Activated naive CD4-positive, alpha-beta T cell treated with anti-CD3 and anti-CD28 coated beads for 36 hours (primary cell): Measurements from ENCODE around the gene ASAP3. TPM values are rescaled to one million over a fixed set of nuclear protein-coding genes. Genes with fewer than 3 reads are reported as not detected.

Experiments used
- CTCF ChIA-PET: fragments of 350-600 bp; sonication (Branson Sonifier 250); formaldehyde crosslinking; loops from one replicate; lab custom pipeline; 2021; ENCODE audit warnings: antibody characterized with exemption; lab: Charles Lee
- DNase-seq: peaks from one replicate; pipeline ENCODE4 v3.0.0-alpha.2; 2020
- H3K27ac Mint-ChIP-seq: one replicate; pipeline ENCODE4 v1.8.0; 2021; ENCODE audit warnings: mild to moderate bottlenecking, mixed read lengths
- H3K27me3 Mint-ChIP-seq: one replicate; pipeline ENCODE4 v1.8.0; 2021; ENCODE audit warnings: low read depth, mixed read lengths
- H3K36me3 Mint-ChIP-seq: one replicate; pipeline ENCODE4 v1.8.0; 2021; ENCODE audit warnings: low read depth, mixed read lengths
- H3K4me1 Mint-ChIP-seq: one replicate; pipeline ENCODE4 v1.8.0; 2021; ENCODE audit warnings: low read depth, mixed read lengths
- H3K4me3 Mint-ChIP-seq: one replicate; pipeline ENCODE4 v1.8.0; 2021; ENCODE audit warnings: mild to moderate bottlenecking, moderate library complexity, mixed read lengths
- H3K9me3 Mint-ChIP-seq: one replicate; pipeline ENCODE4 v1.8.0; 2021; ENCODE audit warnings: mixed read lengths
- intact Hi-C: fragments of 100-400 bp; cut with micrococcal nuclease; formaldehyde crosslinking; loops from one replicate; pipeline ENCODE4 v1.15.1; 2023
- total RNA-seq, 2 experiments: library from RNA; stranded (reverse); gene quantifications; one replicate each; pipeline ENCODE4 v1.2.3, GENCODE V29; 2021

Gene ASAP3
- total RNA-seq, 2 experiments from 2014 or later = 0.76 to 1.3 TPM

DNA sequence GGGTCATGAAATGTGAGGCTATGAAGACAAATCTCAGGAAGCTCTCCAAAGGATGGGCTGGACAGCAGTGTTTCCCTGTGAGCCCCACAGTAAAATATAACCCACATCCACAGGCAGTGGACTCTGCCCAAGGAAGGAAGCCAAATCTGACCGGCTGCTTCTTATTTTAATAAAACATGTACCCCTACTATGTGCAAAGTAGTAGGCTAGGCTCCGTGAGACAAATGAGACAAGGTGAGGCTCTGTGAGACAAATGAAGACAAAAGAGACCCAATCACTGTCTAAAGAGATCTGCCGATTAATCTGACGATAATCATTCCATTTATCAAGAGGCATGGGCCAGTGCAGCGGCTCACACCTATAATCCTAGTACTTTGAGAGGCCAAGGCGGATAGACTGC lies 2.1 kb downstream of the ASAP3 start:
- DNase-seq = no peak
- Mint-ChIP-seq H3K4me3 (no peak overlapping the region), H3K9me3 (no peaks in the 10 kb centered on the region), H3K27ac (no peak overlapping the region), H3K36me3 (no peaks in the 10 kb centered on the region), H3K27me3 (peaks cover 15% of the 10 kb centered on the region), H3K4me1 (peaks cover 12% of the 10 kb centered on the region)
- CTCF ChIA-PET = interaction anchor here (1.2 to 1.6 kb wide), 2 partner anchors 58 to 632 kb away, joined by 4 to 7 read pairs; no protein-coding TSS in a partner anchor
- intact Hi-C loops = loop anchor here (5.0 kb wide), 1 partner anchor 60 kb away; the partner anchor contains the start of gene TCEA3

DNA sequence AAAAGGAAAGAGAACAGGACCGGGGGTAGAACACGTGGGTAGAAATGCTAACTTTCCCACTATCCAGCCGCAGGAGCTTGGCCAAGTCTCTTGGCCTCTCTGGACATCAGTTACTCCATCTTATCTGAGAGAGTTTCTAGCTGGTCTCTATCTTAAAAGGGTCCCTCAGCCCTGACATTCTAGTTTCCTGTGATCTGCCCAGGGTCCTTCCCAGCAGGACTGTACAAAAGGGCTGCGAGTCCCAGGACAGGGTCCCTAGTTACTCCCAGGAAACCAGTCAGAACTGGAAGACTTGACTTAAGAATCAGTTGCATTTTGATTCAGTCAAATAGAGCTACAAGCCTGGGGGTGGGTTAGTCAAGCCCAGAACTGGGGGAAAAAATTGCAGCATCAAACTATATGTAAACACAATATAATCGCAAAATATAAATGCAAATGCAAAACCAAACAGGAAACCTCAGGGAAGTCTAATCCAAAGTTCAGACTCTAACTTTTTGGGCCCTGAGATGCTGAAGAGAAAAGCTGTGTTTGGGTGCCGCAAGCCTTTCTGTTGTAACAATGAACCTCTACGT lies 2.9 kb downstream of the ASAP3 start:
- intact Hi-C loops = loop anchor here (5.0 kb wide), 1 partner anchor 59 kb away; the partner anchor contains the start of gene TCEA3
- Mint-ChIP-seq H3K27me3 (peaks cover 15% of the 10 kb centered on the region), H3K4me1 (peaks cover 12% of the 10 kb centered on the region), H3K27ac (no peak overlapping the region), H3K9me3 (no peaks in the 10 kb centered on the region), H3K4me3 (no peak overlapping the region), H3K36me3 (no peaks in the 10 kb centered on the region)
- CTCF ChIA-PET = interaction anchor here (1.2 to 1.6 kb wide), 4 partner anchors 16 to 631 kb away, joined by 4 to 7 read pairs (median 5); no protein-coding TSS in a partner anchor
- no peak for DNase-seq

GRCh38 chr1:23480187-23481025 lies 3.6 kb downstream of the ASAP3 start:
- CTCF ChIA-PET = interaction anchor here (1.4 to 1.6 kb wide), 3 partner anchors 17 to 157 kb away, joined by 5 to 7 read pairs (median 5); no protein-coding TSS in a partner anchor
- peaks cover 15% of the 10 kb centered on the region for H3K27me3 Mint-ChIP-seq
- no peak overlapping the region for H3K27ac Mint-ChIP-seq
- H3K9me3 Mint-ChIP-seq = no peaks in the 10 kb centered on the region
- no peaks in the 10 kb centered on the region for H3K36me3 Mint-ChIP-seq
- no peak for DNase-seq
- intact Hi-C loops = loop anchor here (5.0 kb wide), 1 partner anchor 58 kb away; the partner anchor contains the start of gene TCEA3
- no peak overlapping the region for H3K4me3 Mint-ChIP-seq
- peaks cover 12% of the 10 kb centered on the region for H3K4me1 Mint-ChIP-seq

GRCh38 chr1:23479666-23479941 lies 4.4 kb downstream of the ASAP3 start:
- Mint-ChIP-seq H3K4me3 (no peak overlapping the region), H3K27ac (no peak overlapping the region), H3K27me3 (peaks cover 15% of the 10 kb centered on the region), H3K4me1 (peaks cover 7% of the 10 kb centered on the region), H3K9me3 (no peaks in the 10 kb centered on the region), H3K36me3 (no peaks in the 10 kb centered on the region)
- CTCF ChIA-PET = no interaction called here
- intact Hi-C loops = no loop called here
- DNase-seq = no peak

- Mint-ChIP-seq H3K27me3 (peaks cover 15% of the 10 kb centered on the region), H3K36me3 (no peaks in the 10 kb centered on the region), H3K27ac (no peak overlapping the region), H3K4me1 (peaks cover 7% of the 10 kb centered on the region), H3K9me3 (no peaks in the 10 kb centered on the region), H3K4me3 (no peak overlapping the region)
- CTCF ChIA-PET = no interaction called here
- intact Hi-C loops = no loop called here
- no peak for DNase-seq
Observed at GRCh38 chr1:23478896-23479665, 4.9 kb downstream of the ASAP3 start.

GRCh38 chr1:23477359-23478144 lies 6.4 kb downstream of the ASAP3 start:
- no peaks in the 10 kb centered on the region for H3K9me3 Mint-ChIP-seq
- H3K27me3 Mint-ChIP-seq = peaks cover 7% of the 10 kb centered on the region
- CTCF ChIA-PET = no interaction called here
- DNase-seq = no peak
- no peaks in the 10 kb centered on the region for H3K4me1 Mint-ChIP-seq
- intact Hi-C loops = no loop called here
- H3K4me3 Mint-ChIP-seq = no peak overlapping the region
- no peak overlapping the region for H3K27ac Mint-ChIP-seq
- no peaks in the 10 kb centered on the region for H3K36me3 Mint-ChIP-seq

GRCh38 chr1:23475641-23476040 lies 8.3 kb downstream of the ASAP3 start:
- Mint-ChIP-seq H3K9me3 (no peaks in the 10 kb centered on the region), H3K27ac (no peak overlapping the region), H3K36me3 (no peaks in the 10 kb centered on the region), H3K4me1 (no peaks in the 10 kb centered on the region), H3K27me3 (no peaks in the 10 kb centered on the region), H3K4me3 (no peak overlapping the region)
- intact Hi-C loops = no loop called here
- DNase-seq = no peak
- CTCF ChIA-PET = interaction anchor here (1.0 kb wide), 1 partner anchor 64 kb away, joined by 5 read pairs; no protein-coding TSS in a partner anchor

DNA sequence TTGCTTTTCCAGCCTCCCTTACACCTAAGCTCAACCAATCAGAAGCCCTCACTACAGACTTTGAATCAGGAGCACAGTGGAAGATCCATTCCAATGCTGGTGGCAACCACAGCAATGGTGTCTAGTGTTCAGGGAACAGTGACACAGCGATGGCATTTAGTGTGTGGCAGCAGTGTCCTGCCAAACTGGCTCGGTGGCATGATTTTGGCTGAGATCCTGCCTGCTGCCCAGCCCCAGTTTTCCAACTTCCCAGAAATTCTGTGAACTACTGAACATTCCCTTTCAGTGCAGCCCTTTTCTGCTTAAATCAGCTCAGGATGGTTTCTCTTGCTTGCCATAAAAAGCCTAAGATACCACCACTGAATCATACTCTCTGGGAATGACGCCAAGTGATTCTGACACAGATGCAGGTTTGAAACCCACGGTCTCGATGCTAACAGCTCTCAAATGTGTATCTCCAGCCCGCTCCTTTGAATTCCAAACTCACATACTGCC lies 8.8 kb downstream of the ASAP3 start:
- no peaks in the 10 kb centered on the region for H3K27me3 Mint-ChIP-seq
- CTCF ChIA-PET = interaction anchor here (1.0 kb wide), 1 partner anchor 65 kb away, joined by 5 read pairs; no protein-coding TSS in a partner anchor

GRCh38 chr1:23473037-23473800 lies 10.8 kb downstream of the ASAP3 start:
- no peak overlapping the region for H3K4me3 Mint-ChIP-seq
- intact Hi-C loops = no loop called here
- no peaks in the 10 kb centered on the region for H3K4me1 Mint-ChIP-seq
- no peak for DNase-seq
- H3K9me3 Mint-ChIP-seq = no peaks in the 10 kb centered on the region
- H3K36me3 Mint-ChIP-seq = no peaks in the 10 kb centered on the region
- no peaks in the 10 kb centered on the region for H3K27me3 Mint-ChIP-seq
- CTCF ChIA-PET = interaction anchor here (0.9 kb wide), 1 partner anchor 22 kb away, joined by 3 read pairs; no protein-coding TSS in a partner anchor
- no peak overlapping the region for H3K27ac Mint-ChIP-seq

More for the DNA sequence above, 8.8 kb downstream of the ASAP3 start:
- Mint-ChIP-seq H3K36me3 (no peaks in the 10 kb centered on the region), H3K4me3 (no peak overlapping the region), H3K9me3 (no peaks in the 10 kb centered on the region), H3K4me1 (no peaks in the 10 kb centered on the region), H3K27ac (no peak overlapping the region)
- intact Hi-C loops = no loop called here
- DNase-seq = no peak

- no peaks in the 10 kb centered on the region for H3K9me3 Mint-ChIP-seq
- intact Hi-C loops = no loop called here
- no peak overlapping the region for H3K4me3 Mint-ChIP-seq
- CTCF ChIA-PET = interaction anchor here (0.9 kb wide), 1 partner anchor 21 kb away, joined by 3 read pairs; no protein-coding TSS in a partner anchor
- H3K27ac Mint-ChIP-seq = no peak overlapping the region
- H3K4me1 Mint-ChIP-seq = no peaks in the 10 kb centered on the region
- DNase-seq = no peak
- no peaks in the 10 kb centered on the region for H3K36me3 Mint-ChIP-seq
- H3K27me3 Mint-ChIP-seq = no peaks in the 10 kb centered on the region
Observed at GRCh38 chr1:23472351-23473036, 11.5 kb downstream of the ASAP3 start.
